Ectodermal cell (in vitro differentiated cells): ENCODE measurements around the gene DPH5.
"Not testable (repeated sequence)": the region's sequence is repeated elsewhere in the genome, so short reads cannot be mapped to it uniquely, and the experiment has no call there.

Experiments used
- H3K27ac ChIP-seq: 2 replicates; pipeline ENCODE4 v1.7.0; 2013; ENCODE audit warnings: mild to moderate bottlenecking, low read depth, low read length; ENCODE audit not compliant: insufficient read depth, poor library complexity, severe bottlenecking
- H3K27me3 ChIP-seq: 2 replicates; pipeline ENCODE4 v1.7.0; 2013; ENCODE audit warnings: mild to moderate bottlenecking, low read length; ENCODE audit not compliant: insufficient read depth, control insufficient read depth, poor library complexity, severe bottlenecking
- H3K36me3 ChIP-seq: one replicate; pipeline ENCODE4 v1.7.0; 2013; ENCODE audit warnings: low read length; ENCODE audit not compliant: control insufficient read depth, insufficient read depth
- H3K4me1 ChIP-seq: one replicate; pipeline ENCODE4 v1.7.0; 2013; ENCODE audit warnings: low read length; ENCODE audit not compliant: control insufficient read depth, insufficient read depth
- H3K4me3 ChIP-seq: 2 replicates; pipeline ENCODE4 v1.7.0; 2013; ENCODE audit warnings: low read depth, low read length, control low read depth; ENCODE audit not compliant: insufficient read depth
- H3K9me3 ChIP-seq: 2 replicates; pipeline ENCODE4 v1.7.0; 2013; ENCODE audit warnings: mild to moderate bottlenecking, low read length, moderate library complexity; ENCODE audit not compliant: control insufficient read depth
- WGBS, 2 experiments: methylation state at CpG; one replicate each; pipeline ENCODE4 v1.1.7; 2013; ENCODE audit warnings: missing lambda C conversion rate in 2 of 2; 5-methylcytosine and 5-hydroxymethylcytosine counted together

DPH5 gene

GRCh38 chr1:101037316-101037715, 11.7 kb upstream of the DPH5 start:
- no peak overlapping the region for H3K27ac ChIP-seq
- no peaks in the 10 kb centered on the region for H3K27me3 ChIP-seq
- no peaks in the 10 kb centered on the region for H3K36me3 ChIP-seq
- no peak overlapping the region for H3K4me3 ChIP-seq
- WGBS, 2 experiments = 94 to 98% methylated on average over 3 of the region's 3 CpGs
- H3K9me3 ChIP-seq = peaks cover 2% of the 10 kb centered on the region
- H3K4me1 ChIP-seq = no peaks in the 10 kb centered on the region

GRCh38 chr1:101033017-101033416, 7.4 kb upstream of the DPH5 start:
- no peaks in the 10 kb centered on the region for H3K36me3 ChIP-seq
- no peak overlapping the region for H3K27ac ChIP-seq
- H3K4me1 ChIP-seq = no peaks in the 10 kb centered on the region
- no CpG with 5 or more reads among the region's 2 CpGs for WGBS, 2 experiments
- H3K9me3 ChIP-seq = no peaks in the 10 kb centered on the region
- H3K4me3 ChIP-seq = no peak overlapping the region
- no peaks in the 10 kb centered on the region for H3K27me3 ChIP-seq

- not testable (repeated sequence) for H3K36me3 ChIP-seq, H3K4me3 ChIP-seq, H3K4me1 ChIP-seq, H3K9me3 ChIP-seq, H3K27me3 ChIP-seq, H3K27ac ChIP-seq
- 90 to 97% methylated on average over 1 to 2 of the region's 2 CpGs for WGBS, 2 experiments
Measured at GRCh38 chr1:101032129-101032528, 6.5 kb upstream of the DPH5 start.

GRCh38 chr1:101030881-101031280, 5.3 kb upstream of the DPH5 start:
- Histone ChIP-seq H3K9me3 (no peaks in the 10 kb centered on the region), H3K36me3 (no peaks in the 10 kb centered on the region), H3K4me3 (no peak overlapping the region), H3K4me1 (no peaks in the 10 kb centered on the region), H3K27ac (no peak overlapping the region), H3K27me3 (no peaks in the 10 kb centered on the region)
- 93 to 97% methylated on average over 3 to 4 of the region's 4 CpGs for WGBS, 2 experiments

GRCh38 chr1:101029184-101029583, 3.6 kb upstream of the DPH5 start:
- Histone ChIP-seq H3K27me3 (no peaks in the 10 kb centered on the region), H3K4me1 (no peaks in the 10 kb centered on the region), H3K36me3 (no peaks in the 10 kb centered on the region), H3K9me3 (no peaks in the 10 kb centered on the region), H3K27ac (no peak overlapping the region), H3K4me3 (no peak overlapping the region)
- 100% methylated on average over 1 of the region's 1 CpG; no CpG with 5 or more reads in 1 of the 2 experiments for WGBS, 2 experiments

- WGBS, 2 experiments = 50 to 100% methylated on average over 1 of the region's 2 CpGs
- Histone ChIP-seq H3K4me3 (no peak overlapping the region), H3K9me3 (no peaks in the 10 kb centered on the region), H3K27ac (no peak overlapping the region), H3K27me3 (no peaks in the 10 kb centered on the region), H3K36me3 (peaks cover 2% of the 10 kb centered on the region), H3K4me1 (no peaks in the 10 kb centered on the region)
Measured at GRCh38 chr1:101028466-101028865, 2.9 kb upstream of the DPH5 start.

GRCh38 chr1:101027194-101027772, 1.7 kb upstream of the DPH5 start:
- WGBS, 2 experiments = 94 to 96% methylated on average over 5 of the region's 6 CpGs
- no peaks in the 10 kb centered on the region for H3K4me1 ChIP-seq
- no peaks in the 10 kb centered on the region for H3K27me3 ChIP-seq
- no peaks in the 10 kb centered on the region for H3K9me3 ChIP-seq
- no peak overlapping the region for H3K4me3 ChIP-seq
- peaks cover 5% of the 10 kb centered on the region for H3K36me3 ChIP-seq
- no peak overlapping the region for H3K27ac ChIP-seq

- Histone ChIP-seq H3K27me3 (no peaks in the 10 kb centered on the region), H3K4me1 (no peaks in the 10 kb centered on the region), H3K27ac (no peak overlapping the region), H3K4me3 (peak overlapping the region; percentile 55), H3K36me3 (peaks cover 5% of the 10 kb centered on the region), H3K9me3 (no peaks in the 10 kb centered on the region)
- 40 to 41% methylated on average over 5 of the region's 5 CpGs for WGBS, 2 experiments
Measured at GRCh38 chr1:101026430-101026788, 825 bp upstream of the DPH5 start.

- Histone ChIP-seq H3K27ac (no peak overlapping the region), H3K27me3 (no peaks in the 10 kb centered on the region), H3K36me3 (peaks cover 5% of the 10 kb centered on the region), H3K4me3 (peak overlapping the region; percentile 55), H3K4me1 (no peaks in the 10 kb centered on the region), H3K9me3 (no peaks in the 10 kb centered on the region)
- 4 to 5% methylated on average over 9 of the region's 9 CpGs for WGBS, 2 experiments
Measured at GRCh38 chr1:101025283-101025656, 314 bp downstream of the DPH5 start.

- no peaks in the 10 kb centered on the region for H3K27me3 ChIP-seq
- H3K4me1 ChIP-seq = no peaks in the 10 kb centered on the region
- H3K4me3 ChIP-seq = no peak overlapping the region
- WGBS, 2 experiments = 85 to 95% methylated on average over 3 of the region's 3 CpGs
- H3K36me3 ChIP-seq = peaks cover 8% of the 10 kb centered on the region
- H3K27ac ChIP-seq = no peak overlapping the region
- H3K9me3 ChIP-seq = no peaks in the 10 kb centered on the region
Measured at GRCh38 chr1:101022294-101022693, 3.3 kb downstream of the DPH5 start.

- H3K27ac ChIP-seq = no peak overlapping the region
- no peaks in the 10 kb centered on the region for H3K4me1 ChIP-seq
- H3K9me3 ChIP-seq = no peaks in the 10 kb centered on the region
- H3K27me3 ChIP-seq = no peaks in the 10 kb centered on the region
- H3K36me3 ChIP-seq = peaks cover 4% of the 10 kb centered on the region
- H3K4me3 ChIP-seq = no peak overlapping the region
- WGBS, 2 experiments = 100% methylated on average over 1 of the region's 1 CpG
Measured at GRCh38 chr1:101017448-101017847, 8.1 kb downstream of the DPH5 start.
